ENCODE results near the gene CACNA1S.
A peak's percentile ranks its signal among the peaks of the same experiment; 100 is the strongest.

The CACNA1S gene

DNA sequence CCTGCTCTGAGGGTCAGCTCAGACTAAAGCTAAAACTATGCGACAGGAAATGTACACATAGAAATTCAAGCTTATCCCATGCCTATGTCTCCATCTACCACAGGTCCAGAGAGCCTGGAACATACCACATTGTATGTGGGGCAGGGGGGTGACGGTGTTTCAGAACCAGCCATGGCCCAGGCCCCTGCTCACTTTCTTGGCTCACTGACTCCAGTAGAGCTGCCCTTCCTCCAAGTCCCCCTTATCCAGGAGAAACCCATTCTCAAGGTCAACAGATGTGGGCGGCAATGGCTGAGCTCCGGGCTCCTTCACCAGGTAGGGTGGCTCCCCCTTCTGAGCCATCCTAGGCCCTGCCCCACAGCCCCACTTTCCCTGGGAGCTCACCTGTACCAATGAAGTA, 21.0 kb downstream of the CACNA1S start:
- no peak for DNase-seq

- no peak for DNase-seq
Measured at GRCh38 chr1:201090541-201090940, 21.7 kb downstream of the CACNA1S start.

GRCh38 chr1:201089596-201089995, 22.6 kb downstream of the CACNA1S start:
- no peak for DNase-seq

DNA sequence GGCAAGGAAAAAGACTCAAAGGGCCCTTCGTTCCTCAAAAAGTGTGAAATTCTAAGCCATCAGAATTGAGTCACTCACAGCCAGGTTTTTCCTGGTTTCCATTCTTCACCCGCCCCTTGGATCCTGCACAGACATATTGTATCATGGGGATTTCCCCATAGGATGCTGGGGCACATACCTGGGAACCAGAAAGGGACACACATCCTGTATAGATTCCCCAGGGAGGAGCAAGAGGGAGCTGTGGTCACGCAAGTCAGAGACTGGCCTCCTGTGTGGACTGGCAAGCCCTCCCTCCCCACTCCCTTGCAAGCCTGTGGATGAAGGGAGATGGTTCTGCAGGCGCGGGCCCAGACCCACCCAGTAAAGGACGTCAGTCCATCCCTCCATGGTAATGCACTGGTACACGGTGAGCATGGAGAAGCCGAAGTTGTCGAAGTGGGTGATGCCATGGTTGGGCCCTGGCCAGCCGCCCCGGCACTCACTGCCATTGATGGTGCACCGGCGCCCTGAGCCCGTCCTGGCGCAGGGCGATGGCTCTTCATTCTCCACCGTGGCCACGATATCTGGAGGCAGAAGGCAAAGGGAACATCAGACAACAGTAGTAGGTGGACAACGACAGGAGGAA, 23.2 kb downstream of the CACNA1S start:
- DNase-seq, result no peak

- no peak for DNase-seq
Measured at GRCh38 chr1:201088395-201088794, 23.8 kb downstream of the CACNA1S start.

GRCh38 chr1:201085902-201086735, 26.1 kb downstream of the CACNA1S start:
- peak; percentile 58 to 64 for DNase-seq

- no peak for DNase-seq
Measured at GRCh38 chr1:201084295-201084694, 27.9 kb downstream of the CACNA1S start.

DNA sequence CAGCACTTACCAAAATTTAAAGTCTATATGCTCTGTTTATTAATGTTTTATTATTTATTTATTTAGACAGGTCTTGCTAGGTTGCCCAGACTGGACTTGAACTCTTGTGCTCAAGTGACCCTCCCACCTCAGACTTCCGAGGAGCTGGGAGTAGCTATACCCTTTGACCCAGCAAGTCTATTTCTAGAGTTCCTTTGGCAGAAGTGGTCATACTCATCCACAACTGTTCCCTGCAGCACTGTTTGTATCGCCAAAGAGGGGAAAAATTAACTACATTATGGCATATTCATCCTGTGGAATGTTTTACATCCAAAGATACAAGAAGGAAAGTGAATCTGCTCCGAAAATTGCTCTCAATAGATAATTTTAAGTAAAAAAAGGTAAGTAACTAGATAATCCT, 28.5 kb downstream of the CACNA1S start:
- no peak for DNase-seq

GRCh38 chr1:201080135-201080534, 32.1 kb downstream of the CACNA1S start:
- no peak for DNase-seq

DNA sequence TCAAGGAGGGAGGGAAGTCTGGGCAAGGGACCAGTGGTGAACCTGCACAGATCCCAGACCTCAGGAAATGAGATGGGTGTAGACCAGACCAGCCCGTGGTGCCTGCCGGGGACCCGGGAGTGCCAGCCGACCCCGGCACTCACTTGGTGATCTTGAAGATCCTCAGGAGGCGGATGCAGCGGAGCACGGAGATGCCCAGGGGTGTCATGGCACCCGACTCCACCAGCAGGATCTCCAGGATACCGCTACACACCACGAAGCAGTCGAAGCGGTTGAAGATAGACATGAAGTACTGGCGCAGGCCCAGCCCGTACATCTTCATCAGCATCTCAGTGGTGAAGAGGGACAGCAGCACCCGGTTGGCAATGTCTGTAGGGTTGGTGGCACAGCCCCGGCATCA, 34.5 kb downstream of the CACNA1S start:
- no peak for DNase-seq

DNA sequence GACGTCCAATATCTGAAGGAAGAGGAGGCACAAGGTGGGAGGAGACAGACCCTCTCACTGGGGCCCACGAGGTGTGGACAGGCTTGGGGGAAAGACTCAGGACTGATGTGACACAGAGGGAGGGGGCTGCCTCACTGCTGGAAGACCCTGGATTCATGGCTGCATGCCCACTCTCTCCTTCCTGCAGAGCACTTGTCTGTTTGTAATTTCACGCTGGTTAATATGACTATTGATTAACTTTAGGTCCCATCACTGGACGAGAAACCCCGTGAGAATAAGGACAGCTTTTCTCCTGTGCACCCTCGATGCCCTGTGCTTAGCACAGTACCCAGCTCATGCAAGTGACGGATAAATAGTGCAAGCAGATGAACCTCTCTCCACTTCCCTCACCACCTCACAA, 35.1 kb downstream of the CACNA1S start:
- no peak for DNase-seq

GRCh38 chr1:201076092-201076491, 36.1 kb downstream of the CACNA1S start:
- DNase-seq, result no peak

GRCh38 chr1:201074018-201074417, 38.2 kb downstream of the CACNA1S start:
- DNase-seq, result no peak

GRCh38 chr1:201072922-201073321, 39.3 kb downstream of the CACNA1S start:
- DNase-seq, result no peak

DNA sequence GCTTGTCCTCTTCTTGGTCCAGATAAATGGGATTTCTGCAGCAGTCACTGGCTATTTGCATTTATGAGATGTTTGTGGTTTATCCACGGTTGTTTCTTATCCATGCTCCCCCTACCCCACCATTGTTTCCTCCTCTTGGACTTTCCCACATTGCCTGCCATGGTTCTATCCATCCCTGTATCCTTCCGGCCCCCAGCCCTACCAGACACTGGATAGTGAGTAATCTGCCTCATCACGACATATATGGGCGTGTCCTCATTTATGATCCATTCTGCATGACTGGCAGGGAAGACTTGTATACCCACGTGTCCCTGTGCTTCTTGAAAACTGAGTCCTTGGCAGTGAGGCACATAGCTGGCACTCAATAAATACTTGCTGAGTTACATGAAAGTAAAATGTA, 40.1 kb downstream of the CACNA1S start:
- DNase-seq, result no peak

DNA sequence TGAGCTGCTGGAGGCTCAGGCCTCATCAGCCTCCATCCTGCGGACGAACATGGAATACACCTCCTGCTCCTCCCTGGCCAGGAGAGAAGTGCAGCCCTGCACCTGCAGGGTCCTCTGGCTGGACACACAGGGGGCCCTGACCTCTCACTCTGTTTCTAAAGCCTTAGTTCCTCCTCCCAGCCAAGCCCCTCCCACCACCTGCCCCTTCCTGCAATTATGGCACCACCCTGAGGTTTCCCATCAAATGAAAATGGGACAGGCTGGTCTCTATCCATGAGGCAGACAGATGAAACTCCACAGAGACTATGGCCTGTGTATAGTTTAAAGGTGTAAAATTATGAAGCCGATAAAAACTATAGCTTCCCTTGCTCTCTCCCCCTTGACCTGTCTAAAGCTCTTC, 42.6 kb downstream of the CACNA1S start:
- DNase-seq, result no peak

DNA sequence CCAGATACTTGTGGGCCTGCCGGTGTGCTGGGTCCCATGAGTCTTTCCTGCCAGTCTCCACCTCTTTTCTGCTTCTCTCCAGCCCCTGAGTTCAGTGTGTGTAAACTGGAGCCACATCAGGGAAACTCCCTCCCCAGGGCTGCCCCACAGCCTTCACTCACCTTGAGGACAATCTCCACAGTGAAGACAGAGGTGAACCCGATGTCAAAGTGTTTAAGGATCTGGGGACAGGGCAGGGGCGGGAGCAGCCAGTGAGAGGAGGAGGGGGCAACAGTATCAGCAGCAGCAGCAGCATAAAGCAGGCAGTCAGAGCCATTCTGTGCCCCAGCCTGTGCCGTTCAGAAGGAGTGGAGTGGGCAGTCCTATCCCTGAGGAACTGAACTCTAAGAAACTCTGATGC, 43.2 kb downstream of the CACNA1S start:
- no peak for DNase-seq

DNA sequence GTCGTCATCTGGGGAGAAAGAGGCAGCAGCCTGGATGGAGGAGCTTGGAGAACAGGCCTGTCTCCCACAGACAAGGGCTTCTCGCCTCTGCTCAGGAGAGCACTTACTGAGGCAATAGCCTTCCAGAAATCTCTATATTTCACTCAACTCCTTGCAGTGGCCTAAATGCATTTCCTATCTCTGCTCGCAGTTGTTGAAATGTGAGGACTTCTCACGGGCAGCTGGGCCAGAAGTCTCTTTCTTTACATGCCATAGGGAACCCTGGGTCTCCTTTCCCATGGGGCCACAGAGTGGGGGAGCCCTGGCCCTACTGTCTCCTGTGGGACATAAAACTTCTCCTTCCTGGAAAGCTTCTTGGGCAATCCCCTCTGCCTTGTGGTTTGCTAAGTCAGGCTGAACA, 45.2 kb downstream of the CACNA1S start:
- DNase-seq, result no peak

DNA sequence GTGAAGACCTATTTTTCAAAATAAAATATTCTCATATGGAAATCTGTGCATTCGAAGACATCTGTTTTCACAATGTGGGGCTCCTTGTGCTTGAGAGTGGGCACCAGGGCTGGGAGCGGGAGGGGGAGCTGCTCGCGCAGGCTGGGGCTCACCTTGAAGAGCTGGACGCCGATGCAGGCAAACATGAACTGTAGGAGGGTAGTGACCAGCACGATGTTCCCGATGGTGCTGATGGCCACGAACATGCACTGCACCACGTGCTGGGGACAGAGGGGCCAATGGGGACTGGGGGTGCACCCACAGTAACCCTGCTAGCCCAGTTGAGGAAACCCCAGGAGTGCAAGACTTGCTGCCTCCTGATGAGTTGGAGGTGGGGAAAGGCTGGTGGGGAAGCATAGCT, 46.5 kb downstream of the CACNA1S start:
- DNase-seq, result no peak

DNA sequence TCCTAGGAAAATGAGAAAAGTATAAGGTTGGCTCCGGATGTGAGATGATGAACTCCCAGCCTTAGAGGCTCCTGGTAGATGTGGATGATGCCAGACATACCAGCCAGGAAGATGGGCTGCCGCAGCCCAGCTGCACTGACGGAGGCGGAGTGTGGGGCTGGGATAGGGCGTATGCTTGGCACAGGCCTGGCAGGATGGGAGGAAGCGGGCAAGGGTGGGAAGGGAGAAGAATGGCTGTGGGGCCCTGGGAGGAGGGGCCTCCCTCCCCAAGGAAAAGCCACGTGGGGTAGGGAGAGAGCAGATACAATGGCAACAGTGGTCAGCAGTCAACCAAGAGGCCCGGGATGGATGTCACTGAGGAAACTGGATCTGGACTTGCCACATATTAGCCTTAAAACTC, 47.4 kb downstream of the CACNA1S start:
- no peak for DNase-seq

DNA sequence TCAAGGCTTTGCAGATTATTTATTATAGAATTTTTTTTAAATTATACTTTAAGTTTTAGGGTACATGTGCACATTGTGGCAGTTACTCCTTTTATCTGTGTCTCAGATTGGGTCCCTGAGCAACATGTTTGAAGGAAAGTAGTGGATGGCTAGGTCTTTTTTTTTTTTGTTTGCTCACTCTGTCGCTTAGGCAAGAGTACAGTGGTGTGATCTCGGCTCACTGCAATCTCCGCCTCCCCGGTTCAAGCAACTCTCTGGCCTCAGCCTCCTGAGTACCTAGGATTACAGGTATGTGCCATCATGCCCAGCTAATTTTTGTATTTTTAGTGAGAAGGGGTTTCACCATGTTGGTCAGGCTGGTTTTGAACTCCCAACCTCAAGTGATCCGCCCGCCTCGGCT, 49.1 kb downstream of the CACNA1S start:
- no peak for DNase-seq

DNA sequence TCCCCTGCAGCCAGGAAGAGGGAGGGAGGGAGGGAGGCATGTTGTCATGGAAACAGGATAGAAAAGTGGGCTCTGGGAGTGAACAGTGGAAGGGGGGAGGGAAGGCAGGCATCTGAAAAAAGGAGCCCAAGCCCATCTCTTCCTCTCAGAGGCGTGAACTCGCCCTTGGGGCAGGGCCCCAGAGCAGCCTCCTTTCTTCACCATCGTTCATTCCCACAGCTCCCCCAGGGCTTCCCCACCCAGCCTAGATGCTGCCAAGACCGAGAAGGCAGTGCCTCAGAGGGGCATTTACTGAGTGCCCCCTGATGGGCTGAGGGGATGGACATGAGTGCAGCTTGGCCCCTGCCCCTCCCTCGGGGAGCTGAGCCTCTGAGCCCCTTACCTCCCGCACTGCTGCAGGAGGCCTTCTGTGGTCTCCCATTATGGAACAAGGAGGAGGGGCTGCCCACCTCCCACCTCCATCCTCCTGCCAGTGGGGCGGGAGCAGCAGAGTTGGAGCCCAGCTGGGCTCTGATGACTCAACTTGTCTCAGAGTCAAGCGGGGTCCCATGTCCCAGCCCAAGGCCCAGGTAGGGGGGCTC, 49.6 kb downstream of the CACNA1S start:
- DNase-seq, result no peak

- no peak for DNase-seq
Measured at GRCh38 chr1:201061886-201062285, 50.3 kb downstream of the CACNA1S start.

- DNase-seq, result no peak
Measured at GRCh38 chr1:201061049-201061448, 51.2 kb downstream of the CACNA1S start.
